NCI-H446 (cell line): Measurements from ENCODE around the gene KCNN4.
"Not testable (repeated sequence)": the region's sequence is repeated elsewhere in the genome, so short reads cannot be mapped to it uniquely, and the experiment has no call there.

Experiments used
- DNase-seq, 2 experiments: peaks; one replicate each; lab custom pipeline; 2025; lab: John Stamatoyannopoulos, UW

The KCNN4 gene

DNA sequence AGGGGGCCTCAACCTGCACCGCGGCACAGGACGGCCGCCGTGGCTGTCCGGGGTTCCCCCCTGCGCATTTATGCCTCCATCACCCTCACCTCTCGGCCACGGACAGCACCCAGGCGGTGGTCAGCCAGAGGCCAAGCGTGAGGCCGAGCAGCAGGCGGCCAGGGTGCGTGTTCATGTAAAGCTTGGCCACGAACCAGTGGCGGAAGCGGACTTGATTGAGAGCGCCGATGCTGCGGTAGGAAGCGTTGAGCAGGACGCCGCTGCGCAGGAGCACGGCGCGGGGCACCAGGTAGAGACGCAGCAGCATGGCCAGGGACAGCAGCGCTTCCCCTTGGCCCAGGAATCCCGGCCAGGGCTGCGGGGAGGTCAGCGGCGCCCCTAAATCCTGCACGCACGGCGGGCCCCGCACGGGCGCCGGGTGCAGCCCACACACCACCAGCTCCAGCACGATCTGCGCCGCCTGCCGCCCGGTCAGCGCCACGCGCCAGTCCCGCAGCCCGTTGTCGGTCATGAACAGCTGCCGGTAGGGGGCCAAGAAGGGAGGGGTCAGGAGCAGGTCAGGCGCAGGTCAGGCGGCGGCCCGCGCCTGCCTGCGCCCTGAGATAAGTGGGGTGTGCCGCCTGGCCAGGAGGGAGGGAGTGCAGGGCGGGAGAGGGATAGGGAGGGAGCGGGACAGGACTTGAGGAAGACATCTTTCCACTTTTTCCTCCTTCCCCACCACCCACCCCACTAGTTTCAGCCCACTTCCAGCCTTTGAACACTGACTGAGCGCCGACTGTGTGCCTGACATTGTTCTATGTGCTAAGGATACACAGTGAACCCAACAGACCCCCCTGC, 6.5 kb downstream of the KCNN4 start:
- DNase-seq: no peak

DNA sequence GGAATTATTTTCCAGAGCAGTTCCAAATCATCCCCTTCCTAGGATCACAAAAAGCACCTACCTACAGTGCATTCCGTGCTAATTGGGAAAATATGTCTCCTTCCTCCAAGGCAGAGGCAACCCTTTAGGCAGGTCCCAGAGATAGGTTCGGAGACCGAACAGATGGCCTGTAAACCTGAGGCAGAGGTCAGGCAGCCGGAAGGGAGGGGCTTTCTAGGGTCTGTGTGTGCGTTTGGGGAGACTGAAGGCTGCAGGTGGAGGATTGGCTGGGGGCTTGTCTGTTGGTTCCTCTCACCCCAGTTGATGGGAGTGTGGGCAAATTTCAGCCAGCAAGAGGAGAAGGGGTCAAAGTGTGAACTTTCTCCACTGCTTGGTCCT, 7.1 kb downstream of the KCNN4 start:
- no peak for DNase-seq

DNA sequence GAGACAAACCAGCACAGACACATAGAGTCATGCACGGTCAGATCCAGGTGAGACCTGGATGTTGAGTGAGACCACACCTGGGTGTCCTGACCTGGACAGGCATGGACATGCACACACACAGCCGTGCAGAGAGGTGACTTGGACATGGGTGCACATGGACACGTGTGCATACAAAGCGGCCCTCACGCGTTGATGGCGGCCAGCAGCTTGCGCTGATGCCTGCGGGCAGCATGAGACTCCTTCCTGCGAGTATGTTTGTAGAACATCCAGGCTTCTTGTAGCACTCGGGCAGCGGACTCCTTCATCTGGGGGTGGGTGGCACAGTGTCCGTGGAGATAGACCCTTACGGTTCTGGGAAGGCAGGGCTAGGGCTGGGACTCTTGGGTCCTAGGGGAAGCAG, 11.5 kb downstream of the KCNN4 start:
- DNase-seq: no peak

- no peak for DNase-seq
Measured at GRCh38 chr19:43768273-43769050, 12.3 kb downstream of the KCNN4 start.

- DNase-seq: no peak
Measured at GRCh38 chr19:43767818-43768217, 13.0 kb downstream of the KCNN4 start.

DNA sequence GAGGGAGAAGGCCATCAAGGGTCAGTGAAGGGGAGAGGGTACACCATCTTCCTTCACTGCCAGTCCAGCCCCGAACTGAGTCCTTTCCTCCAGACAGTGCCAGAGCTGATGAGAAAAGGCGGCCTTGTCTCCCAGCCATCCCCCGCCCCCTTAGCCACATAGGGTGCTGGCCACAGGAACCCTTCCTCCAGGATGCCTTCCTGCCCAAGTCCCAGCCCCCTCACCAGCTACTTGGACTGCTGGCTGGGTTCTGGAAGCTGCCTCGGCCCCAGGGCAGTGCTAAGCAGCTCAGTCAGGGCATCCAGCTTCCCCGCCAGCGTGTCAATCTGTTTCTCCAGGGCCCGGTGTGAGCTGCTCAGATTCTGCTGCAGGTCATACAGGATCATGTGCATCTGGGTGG, 13.5 kb downstream of the KCNN4 start:
- DNase-seq: no peak

DNA sequence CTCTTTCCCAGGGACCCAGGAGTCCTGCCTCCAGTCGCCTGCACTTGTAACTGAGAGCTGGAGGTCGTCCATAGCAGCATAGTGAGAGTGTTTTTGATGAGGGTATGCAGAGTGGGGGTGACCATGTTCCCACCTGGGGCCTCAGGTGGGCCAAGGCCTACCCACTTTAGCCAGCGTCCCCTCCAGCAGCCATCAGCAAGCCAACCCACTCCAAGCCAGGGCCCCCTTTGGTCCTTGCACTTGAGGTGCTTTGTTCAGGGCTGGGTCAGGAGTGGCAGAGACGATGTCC, 14.1 kb downstream of the KCNN4 start:
- DNase-seq: no peak

GRCh38 chr19:43765109-43765876, 15.5 kb downstream of the KCNN4 start:
- peak in 1 of 2 experiments; percentile 17 for DNase-seq

DNA sequence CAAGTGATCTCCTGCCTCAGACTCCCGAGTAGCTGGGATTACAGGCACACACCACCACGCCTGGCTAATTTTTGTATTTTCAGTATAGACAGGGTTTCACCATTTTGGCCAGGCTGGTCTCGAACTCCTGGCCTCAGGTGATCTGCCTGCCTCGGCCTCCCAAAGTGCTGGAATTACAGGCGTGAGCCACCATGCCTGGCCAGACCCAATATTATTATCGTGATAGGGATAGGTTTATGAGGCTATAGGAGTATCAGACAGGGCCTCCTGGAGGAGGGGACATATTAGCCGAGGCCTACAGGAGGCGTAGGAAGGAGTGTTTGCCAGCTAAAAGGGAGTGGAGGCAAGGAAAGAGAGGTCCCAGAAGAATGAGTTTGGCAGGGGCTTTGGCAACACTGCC, 16.1 kb downstream of the KCNN4 start:
- not testable (repeated sequence) for DNase-seq

DNA sequence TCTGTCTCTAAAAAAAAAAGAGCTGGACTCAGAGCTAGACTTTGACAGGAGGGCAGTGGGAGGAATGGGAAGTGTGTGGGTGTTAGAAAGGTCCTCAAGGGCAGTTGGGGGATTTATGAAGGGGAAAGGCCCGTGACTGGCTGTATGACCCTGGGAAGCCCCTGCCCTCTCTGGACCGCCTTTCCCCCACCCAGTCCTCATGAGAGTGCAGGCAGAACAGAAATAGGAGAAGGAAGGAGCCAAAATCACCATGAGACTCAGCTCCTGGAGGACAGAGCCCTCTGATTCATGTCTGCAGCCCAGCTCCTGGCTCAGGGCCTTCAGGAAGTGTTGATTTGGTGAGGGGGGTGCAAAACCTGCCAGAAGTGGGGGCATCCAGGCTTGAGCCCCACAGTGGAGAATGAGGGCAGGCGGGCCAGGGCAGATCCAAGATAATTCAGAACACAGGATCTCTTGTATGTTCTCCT, 17.3 kb downstream of the KCNN4 start:
- no peak for DNase-seq

DNA sequence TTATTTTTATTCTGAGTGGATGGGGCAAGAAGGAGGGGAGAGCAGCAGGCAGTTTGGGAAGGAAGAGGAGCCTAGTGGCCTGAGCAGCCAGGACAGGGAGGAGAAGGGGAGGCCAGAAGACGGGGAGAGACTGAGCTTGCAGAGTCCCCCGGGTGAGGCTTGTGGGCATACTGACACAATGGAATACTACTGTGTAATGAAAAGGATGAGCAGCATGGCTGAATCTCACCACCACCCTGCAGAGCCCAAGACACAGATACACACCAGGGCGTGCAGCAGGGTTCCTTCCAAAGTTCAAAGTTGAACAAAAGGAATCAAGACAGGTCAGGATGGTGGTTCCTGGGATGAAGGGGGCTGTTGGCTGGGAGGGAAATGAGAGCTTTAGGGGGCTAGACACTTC, 18.0 kb downstream of the KCNN4 start:
- no peak for DNase-seq

DNA sequence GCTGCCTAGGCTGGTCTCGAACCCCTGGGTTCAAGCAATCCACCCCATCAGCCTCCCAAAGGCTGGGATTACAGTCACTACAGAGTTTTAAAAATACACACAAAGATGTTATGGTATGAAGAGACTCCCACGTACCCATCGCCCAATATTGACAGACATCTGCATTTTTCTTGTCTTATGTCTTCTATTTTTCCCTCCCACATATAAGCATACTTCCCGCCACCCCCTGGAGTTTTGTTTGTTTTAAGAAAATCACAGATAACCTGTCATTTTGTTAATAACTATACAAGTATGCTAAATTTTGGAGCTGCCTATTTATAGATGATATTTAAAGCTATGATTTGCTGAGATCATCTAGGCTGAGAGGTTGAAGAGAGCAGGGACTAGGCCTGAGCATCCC, 19.8 kb downstream of the KCNN4 start:
- DNase-seq: no peak

- no peak for DNase-seq
Measured at GRCh38 chr19:43759515-43759914, 21.3 kb downstream of the KCNN4 start.

GRCh38 chr19:43755256-43755801, 25.4 kb downstream of the KCNN4 start:
- peak; percentile 85 to 94 for DNase-seq

DNA sequence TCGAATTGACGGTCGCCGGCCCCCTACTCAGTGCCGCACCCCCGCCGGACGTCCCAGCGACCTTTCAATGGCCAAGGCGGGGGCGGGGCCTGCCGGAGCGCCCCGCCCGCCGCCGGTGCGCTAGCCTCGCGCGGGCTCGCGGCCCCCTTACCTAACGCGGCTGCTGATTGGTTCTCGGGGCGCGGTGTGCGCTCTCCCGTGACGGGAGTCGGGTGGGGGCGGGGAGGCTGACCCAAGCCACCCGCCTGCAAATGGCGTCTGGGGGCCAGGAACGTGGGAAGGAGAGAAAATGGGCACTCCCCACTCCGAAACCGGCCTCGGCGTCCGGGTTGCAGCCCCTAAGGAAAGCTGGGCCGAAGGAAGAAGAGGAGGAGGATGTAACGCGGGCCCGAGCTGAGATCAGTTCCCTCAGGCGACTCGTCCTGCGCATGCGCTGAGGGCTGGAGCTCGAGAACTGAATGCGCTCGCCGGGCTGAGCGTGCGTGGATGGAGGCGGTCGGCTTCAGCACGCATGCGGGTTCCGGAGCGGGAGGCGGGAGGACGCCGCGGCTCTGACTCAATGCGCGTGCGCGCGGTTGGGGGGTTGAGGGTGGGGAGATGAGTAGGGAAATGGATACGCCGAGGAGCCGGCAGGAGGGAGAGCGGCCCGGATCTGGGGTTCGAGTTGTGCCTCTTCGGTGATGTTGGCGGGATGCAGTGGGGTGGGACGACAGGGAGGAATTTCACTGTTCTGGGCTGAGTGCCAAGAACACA, 26.1 kb downstream of the KCNN4 start, which contains the start of gene SMG9:
TSS of gene SMG9 (minus strand) at position 460 of the 753 bp plus-strand sequence. CDS start 4,221 bp downstream, outside the sequence.
- DNase-seq: peak; percentile 98 to 99

- no peak for DNase-seq
Measured at GRCh38 chr19:43754253-43754502, 26.6 kb downstream of the KCNN4 start.

DNA sequence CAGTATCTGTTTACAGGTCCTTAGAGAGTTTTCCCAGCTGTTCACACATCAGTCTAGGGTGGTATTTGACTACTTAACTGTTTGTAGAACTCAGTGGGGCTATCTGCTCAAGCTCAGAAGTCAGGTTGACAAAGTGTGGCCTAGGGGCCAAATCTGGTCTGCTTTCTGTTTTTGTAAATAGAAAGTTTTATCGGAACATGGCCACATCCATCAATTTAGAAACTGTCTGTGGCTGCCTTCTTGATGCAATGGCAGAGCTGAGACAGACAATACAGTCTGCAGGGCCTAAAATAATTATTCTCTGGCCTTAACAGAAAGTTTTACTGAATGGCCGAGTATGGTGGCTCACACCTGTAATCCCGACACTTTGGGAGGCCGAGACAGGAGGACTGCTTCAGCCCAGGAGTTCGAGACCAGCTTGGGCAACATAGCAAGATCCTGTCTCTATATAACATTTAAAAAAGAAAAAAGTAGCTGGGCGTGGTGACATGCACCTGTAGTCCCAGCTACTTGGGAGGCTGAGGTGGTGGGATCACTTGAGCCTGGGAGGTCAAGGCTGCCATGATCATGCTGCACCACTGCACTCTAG, 28.4 kb downstream of the KCNN4 start:
- no peak for DNase-seq

GRCh38 chr19:43751466-43752220, 29.1 kb downstream of the KCNN4 start:
- DNase-seq: no peak

DNA sequence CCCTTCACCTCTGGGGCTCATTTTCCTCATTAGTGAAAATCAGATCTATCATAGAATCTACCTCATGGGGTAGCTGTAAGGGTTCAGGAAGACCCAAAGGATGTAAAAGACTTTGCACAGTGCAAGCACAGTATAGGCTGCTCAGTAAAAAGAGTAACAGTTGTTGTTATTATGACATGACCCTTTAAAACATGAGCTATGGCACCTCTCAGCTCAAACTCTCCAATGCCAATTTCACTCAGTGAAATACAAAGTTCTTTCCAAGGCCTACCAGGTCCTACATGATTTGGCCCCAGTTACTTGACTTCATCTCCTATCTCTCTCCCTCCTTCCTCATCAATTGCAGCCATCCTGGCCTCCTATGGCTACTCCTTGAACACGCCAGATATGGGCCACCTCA, 30.9 kb downstream of the KCNN4 start:
- DNase-seq: no peak

DNA sequence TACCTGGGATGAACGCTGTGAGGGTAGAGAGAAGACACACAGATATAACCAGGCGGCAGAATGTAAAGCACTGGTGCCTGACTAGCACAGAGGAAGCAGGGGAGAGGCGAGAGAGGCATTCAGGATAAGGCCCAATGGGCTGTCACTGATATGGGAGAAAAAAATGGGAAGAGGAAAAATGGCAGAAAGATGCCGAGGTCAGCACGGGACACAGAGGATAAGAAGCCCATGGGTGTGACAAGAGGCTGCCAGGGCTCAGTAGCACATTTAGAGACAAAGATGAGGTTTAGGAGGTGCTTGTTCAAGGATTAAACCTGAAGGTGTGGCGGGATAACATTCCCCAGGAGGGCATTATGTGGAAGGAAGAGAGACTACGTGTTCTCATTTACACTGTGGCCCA, 31.6 kb downstream of the KCNN4 start:
- DNase-seq: no peak

GRCh38 chr19:43748685-43749084, 32.1 kb downstream of the KCNN4 start:
- DNase-seq: no peak
